ENCODE data around the gene ARHGAP26.

The ARHGAP26 gene

GRCh38 chr5:142785206-142785605 lies 15.0 kb downstream of the ARHGAP26 start:
- no peak for DNase-seq

- DNase-seq, result no peak
These were observed 19.0 kb downstream of the ARHGAP26 start for GRCh38 chr5:142789206-142789605.

DNA sequence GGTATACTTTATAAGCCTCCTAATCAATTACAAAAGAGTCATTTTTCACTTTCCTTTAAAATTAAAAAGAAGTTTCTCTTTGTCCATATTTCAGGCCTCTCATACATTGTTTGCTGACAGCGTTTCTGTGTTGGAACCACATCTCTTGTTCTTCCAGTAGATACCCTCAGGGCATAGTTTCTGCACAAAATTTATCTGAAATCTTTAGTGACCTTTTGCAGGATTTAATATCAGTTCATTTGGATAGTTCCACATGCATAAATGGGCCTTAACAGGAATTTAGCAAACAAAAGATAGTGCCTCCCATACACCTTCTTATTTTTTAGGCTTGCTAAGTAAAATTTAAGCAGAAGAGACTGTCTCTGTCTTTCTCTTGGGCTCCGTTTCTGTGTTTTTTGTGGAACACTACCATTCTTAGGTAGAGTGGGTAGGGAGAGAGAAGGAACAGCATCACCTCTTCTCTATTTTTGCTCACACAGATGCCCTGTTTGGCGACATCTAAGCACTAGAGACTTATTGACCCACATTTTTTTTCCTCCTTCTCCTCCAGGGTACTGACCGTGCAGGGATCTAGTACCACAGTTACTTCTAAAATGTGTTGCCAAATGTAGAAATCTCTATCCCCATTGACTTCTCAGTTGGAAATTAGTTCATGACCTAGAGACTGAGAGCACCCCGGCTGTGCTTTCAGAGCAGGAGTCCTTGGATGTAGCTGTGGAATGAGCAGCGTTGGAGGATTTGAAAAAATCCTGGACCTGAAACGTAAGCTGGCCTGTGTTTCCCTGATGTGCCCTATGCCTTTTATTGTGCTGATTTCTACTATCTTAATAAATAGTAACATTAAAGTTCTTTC lies 22.1 kb downstream of the ARHGAP26 start:
- DNase-seq, result no peak

DNA sequence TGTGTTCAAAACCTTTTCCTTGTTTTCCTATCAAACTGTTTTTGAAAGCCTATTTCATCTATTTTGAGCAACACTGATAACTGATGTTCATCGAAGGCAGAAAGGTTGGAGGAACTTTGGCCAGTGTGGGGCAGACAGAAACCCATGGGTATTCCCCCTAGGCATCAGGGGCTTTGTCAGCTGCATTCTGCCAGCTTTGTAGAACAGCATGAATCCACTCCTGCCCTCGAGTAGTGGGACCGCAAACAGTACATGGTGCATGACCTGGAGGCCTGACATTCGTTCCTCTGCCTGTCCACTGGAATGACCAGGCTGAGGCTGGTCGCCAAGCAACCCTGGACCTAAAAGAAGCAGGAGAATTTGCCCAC lies 22.7 kb downstream of the ARHGAP26 start:
- no peak for DNase-seq

DNA sequence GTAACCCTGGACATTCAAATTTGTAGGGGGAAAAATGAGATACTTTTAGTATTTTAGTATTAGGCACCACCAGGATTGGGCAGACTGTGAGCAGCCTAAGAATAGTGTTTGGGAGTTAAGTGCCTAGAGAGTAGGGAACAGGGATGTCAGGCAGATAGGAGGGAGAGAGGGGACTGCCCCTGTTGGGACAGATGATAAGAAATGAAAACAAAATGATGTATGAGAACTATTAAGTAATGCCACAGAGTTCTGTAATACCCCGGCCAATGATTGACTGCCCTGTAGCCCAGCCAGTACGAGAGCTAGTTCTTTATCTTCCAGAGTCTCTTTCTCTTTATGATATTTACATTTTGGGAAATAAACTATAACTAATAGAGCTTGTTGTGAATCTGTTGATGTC lies 24.4 kb downstream of the ARHGAP26 start:
- DNase-seq, result no peak

- no peak for DNase-seq
These were observed 25.1 kb downstream of the ARHGAP26 start for GRCh38 chr5:142795251-142795650.

DNA sequence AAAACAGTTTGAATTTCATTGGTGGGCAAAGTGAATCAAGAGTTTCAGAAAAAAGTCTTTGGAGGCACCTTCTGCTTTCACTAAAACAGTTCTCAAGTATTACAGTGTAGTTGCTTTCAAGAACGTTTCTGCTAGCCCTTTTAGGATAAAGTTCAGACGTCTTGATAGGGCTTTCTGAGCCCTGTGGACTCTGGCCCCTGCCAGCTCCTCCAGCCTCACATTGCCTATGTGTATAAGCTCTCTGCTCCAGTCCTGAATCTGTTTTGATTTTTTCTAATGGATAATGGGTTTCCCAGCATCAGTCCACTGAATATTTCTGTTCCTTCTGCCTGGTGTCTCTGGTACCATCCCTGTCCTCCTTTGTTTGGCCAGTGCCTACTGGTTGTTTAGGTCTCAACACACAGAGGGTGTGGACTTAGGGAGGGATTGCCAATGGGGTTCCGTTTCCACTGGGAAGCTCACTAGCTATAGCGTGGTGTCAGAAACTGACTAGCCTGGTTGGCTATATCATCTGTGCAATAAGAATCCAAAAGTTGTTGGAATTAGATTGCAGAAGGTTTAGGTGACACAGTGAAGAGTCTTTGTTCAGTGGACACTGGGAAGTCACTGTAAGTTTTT lies 26.4 kb downstream of the ARHGAP26 start:
- no peak for DNase-seq

DNA sequence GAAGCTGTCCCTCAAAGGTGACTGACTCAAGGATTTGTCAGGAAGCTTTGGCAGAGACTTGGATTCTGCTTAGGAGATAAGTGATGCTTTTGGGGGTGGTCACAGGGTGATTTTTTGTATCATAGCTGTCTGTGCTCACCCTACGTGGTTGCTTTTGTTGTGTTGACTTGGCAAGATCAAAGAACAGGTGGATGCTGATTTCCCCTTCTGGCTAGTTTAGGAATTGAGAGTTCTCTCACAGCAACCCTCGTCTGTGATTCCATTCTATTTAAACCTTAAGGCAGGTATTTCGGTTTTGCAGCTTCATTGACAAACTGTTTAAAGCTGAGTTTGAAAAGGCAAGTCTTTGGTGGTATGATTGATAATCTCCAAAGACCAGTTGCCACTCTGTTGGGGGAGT lies 27.2 kb downstream of the ARHGAP26 start:
- DNase-seq, result no peak

GRCh38 chr5:142798099-142798770 lies 28.1 kb downstream of the ARHGAP26 start:
- DNase-seq, result no peak

GRCh38 chr5:142800776-142801494 lies 30.8 kb downstream of the ARHGAP26 start:
- no peak for DNase-seq

DNA sequence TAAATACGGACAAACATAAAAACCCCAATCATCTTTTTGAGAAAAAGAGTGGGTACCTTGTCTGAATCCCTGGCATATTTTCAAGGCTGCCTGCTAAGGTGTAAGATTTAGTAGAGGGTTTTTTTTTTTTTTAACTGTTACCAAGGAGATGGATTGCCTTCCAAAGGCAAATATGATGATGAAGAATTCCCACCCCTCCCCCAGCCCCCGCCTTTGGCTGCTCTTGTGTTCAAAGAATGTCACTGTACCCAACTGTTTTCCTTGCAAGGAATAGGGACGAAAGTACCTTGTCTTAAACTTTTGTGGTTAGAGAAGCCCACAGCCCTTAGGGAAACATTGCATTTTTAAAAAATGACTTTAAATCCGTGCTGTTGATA lies 31.3 kb downstream of the ARHGAP26 start:
- no peak for DNase-seq

DNA sequence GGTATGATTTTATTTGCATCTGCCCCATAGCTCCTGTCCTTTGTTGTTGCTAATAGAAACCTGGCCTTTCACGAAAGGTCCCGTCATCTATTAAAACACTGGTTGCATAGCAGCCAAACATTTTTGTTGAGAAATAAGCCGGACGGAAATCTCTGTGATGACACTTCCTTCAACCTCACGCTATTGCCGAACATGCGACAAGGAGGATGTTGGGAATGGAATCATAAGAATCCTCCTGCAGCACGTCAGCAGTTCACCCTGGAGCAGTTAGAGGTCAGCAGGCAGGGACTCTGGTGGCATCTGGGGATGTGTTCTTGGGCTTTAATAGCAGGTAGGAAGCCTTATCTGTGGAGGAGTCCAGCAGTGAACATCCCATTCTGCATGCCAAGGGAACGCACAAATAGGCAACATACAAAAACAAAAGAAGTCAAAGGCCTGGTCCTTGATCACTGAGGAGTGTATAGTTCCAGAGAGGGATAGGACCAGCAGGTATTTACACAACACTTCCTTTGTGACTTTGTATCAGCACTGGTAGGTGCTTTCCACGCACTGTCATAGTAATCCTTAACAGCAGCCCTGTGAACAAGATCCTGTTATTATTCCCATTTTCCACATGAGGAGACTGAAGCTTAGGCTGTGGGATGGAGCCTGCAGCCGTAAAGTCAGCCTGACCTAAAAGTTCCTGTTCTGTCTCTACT lies 33.4 kb downstream of the ARHGAP26 start:
- DNase-seq, result peak; percentile 8

- no peak for DNase-seq
These were observed 35.2 kb downstream of the ARHGAP26 start for GRCh38 chr5:142805339-142805738.

DNA sequence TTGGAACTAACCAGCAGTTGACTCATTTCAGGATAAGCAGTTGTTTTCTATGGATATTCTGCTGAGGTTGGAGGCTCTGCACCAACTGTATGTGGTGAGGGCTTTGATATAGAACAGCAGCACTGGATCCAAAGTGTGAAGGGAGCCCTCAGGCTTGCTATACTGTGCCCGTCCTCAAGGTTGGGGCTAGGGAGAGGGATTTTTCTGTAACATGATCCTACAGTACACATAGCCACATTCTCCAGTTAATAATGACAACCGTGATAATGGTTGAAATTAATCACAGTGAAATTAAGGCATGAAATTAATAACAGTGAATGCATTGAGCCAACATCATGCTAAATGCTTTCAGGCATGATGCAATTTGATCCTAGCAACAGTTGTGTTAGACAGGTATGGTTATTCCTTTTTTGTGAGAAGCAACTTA lies 36.7 kb downstream of the ARHGAP26 start:
- DNase-seq, result no peak

DNA sequence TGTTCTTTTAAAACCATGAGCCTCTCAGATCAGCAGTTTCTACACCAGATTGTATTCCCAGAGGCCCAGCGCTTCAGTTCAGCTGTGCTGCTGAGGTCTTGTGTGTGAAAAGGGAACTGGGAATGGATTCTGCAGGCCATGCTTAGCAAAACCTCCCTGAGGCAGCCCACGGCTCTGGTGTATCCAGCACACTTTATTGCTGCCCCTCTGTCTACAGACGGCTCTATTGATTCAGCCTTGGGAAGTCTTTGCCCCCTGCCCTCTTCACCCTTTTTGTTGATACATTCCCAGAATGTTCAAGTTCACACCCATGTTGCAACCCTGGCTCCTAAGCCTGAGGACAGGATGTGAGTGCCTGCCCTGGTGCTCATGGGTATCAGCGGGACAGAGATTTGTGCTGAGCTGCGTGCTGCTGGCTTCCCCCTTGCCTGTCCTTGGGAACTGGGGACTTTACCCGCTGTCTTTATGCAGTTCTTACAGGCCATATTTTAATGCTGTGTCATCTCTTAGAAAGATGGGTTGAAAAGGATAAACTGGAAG lies 37.3 kb downstream of the ARHGAP26 start:
- peak; percentile 6 for DNase-seq

GRCh38 chr5:142808878-142809598 lies 38.9 kb downstream of the ARHGAP26 start:
- no peak for DNase-seq

DNA sequence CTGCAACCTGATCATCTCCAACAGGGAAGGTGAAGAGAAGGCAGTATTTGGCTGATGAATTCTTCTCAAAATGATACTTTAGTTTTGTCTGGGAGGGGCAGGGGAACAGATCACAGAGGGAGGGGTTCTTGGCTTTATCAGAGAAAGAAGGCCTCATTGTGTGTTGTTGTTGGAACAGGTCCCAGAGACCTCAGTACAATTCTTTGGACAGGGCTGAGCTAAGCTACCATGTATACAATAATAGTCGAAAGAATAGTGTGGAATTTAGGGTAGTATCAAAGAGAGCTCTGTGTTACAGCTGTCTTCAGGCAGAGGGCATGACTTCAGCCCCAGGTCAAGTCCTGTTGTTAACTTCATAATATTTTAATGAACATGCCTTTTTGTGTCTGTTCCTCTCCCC lies 39.9 kb downstream of the ARHGAP26 start:
- DNase-seq, result no peak

DNA sequence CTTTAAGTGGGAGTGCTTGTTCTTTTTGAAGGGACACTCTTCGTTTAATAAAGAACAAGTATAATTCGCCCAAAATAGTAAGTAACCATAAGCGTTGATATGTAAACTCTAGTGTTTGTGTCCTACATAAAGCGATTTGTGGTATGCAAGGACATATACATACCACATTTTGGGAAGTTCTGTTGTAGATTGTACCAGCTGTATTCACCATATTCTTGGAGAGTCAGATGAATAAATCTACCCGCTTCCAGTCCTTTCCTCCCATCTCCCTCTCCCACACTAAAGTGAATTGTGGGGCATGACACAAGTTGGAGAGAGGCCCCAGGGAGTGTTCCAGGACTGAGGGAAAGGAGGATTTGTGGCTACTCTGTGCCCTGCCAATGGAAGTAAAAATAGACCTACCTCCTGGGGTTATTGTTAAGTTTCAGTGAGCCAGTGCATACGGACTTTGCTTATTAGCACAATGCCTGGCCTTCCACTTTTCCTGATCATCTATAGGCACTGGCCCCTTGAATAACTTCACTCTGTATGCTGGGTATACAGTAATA lies 40.6 kb downstream of the ARHGAP26 start:
- DNase-seq, result no peak

- DNase-seq, result no peak
These were observed 41.8 kb downstream of the ARHGAP26 start for GRCh38 chr5:142811866-142812557.

DNA sequence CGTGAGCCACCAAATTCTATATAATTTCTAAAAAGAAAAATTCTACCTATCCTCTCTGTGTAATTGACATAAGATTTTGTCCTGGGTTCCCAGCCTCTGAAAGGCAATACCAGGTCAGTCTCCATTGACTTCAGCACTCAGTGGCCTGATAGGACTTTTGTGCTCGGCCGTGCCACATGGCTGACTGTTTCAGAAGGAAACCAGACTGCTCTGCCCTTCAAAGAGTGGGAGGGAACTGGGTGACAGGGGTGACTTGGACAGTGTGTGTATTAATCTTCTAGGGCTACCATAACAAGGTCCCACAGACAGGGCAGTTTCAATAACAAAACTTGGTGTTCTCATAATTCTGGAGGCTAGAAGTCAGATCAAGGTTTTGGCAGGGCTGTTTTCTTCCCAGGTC lies 43.0 kb downstream of the ARHGAP26 start:
- DNase-seq, result no peak

- no peak for DNase-seq
These were observed 43.9 kb downstream of the ARHGAP26 start for GRCh38 chr5:142814122-142814521.
